HG02840 (cell line): ENCODE data around the gene S100A14.
"Not testable (repeated sequence)": the region's sequence is repeated elsewhere in the genome, so short reads cannot be mapped to it uniquely, and the experiment has no call there.

Experiments
- ATAC-seq: cut with Tn5 transposase; IDR thresholded peaks from one replicate; pipeline ENCODE4 v1.9.1; 2021; ENCODE audit warnings: mild to moderate bottlenecking, moderate library complexity, moderate number of reproducible peaks; ENCODE audit not compliant: unreplicated experiment, low FRiP score

Gene S100A14

DNA sequence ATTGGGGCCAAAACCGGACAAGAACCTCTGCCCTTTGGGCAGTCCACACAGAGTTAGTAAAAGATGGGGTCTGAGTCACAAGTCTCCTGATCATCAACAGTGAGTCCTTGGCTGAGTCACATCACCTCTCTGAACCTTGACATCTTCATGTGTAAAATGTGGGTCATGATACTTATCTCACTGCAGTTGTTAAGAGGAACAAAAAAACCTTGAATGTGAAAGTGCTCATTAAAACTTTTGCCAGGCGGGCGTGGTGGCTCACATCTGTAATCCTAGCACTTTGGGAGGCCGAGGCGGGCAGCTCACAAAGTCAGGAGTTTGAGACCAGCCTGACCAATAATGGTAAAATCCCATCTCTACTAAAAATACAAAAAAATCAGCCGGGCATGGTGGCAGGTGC, 18.9 kb downstream of the S100A14 start:
- no peak for ATAC-seq

DNA sequence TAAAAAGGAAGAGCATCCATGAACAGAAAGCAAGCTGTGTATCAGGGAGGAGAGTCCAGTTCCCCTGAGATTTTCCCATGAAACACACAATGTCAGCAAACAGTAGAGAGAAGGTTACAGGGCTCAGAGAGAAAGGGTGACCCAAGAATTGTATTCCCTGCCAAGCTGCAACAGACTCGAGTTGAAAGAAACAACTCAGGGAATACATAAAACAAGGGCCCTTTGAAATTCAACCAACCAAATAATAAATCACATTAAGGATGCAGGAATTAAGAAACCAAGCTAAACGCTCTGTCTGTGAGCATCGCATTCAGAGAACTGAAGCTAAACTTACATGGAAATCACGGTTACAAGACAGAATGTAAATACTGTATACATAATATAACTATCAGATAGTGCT, 23.4 kb downstream of the S100A14 start:
- ATAC-seq: no peak

DNA sequence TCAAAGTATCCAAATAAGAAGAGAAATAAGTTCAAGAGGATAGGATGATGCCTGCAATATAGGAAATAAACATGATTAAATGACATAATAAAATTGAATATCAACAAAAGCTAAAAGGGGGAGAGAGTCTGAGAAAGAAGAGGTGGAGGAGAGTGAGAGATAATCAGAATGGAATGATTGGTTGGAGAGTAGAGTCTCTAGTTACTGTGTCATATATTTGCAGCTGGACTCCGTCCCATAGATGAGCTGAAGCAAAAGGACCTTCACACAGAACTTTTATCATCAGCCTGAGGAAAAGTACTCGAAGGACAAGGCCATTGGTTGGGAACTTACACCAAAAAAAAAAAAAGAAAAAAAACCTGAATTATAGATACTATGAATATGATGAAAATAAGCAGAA, 27.6 kb downstream of the S100A14 start:
- no peak for ATAC-seq

DNA sequence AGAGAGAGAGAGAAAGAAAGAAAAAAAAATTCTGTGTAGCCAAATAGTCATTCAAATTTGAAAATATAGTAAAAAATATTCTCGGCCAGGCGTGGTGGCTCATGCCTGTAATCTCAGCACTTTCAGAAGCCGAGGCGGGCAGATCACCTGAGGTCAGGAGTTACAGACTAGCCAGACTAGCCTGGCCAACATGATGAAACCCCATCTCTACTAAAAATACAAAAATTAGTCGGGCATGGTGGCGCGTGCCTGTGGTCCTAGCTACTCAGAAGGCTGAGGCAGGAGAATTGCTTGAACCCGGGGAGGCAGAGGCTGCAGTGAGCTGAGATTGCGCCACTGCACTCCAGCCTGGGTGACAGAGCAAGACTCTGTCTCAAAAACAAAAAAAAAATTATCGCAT, 28.1 kb downstream of the S100A14 start:
- ATAC-seq: not testable (repeated sequence)

DNA sequence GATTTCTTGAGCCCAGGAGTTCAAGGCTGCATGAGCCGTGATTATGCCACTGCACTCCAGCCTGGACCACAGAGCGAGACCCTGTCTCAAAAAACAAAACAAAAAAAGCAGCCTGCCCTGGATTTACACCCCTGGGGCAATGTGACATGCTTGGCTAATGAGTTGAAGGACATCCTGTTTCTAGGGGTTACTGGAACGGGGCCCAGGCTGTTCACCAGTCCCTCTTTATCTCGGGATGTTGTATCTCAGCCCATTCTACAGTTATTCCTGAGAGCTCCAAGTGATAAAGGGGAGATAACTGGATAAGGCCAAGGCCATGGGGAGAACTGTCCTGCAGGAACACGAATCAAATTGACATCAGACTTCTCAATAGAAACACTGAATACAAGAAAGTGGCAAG, 28.8 kb downstream of the S100A14 start:
- no peak for ATAC-seq

DNA sequence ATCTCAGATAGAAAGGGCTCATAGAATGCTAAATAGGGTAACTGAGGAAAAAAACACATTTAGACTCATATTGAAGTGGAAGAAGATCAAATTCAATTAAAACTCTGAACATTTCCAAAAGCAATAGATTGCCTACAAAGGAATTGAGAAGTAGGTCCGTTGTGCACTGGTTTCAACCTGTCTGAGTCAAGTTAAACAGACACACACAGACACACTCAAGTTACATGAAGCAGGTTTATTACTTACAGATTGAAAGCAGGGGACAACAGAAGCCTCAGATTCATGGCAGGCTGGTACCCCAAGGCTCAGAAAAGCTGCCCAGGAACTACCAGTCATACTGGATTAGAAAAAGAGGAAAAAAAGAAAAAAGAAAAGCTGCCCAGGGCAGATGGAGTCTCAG, 29.8 kb downstream of the S100A14 start:
- ATAC-seq: no peak

DNA sequence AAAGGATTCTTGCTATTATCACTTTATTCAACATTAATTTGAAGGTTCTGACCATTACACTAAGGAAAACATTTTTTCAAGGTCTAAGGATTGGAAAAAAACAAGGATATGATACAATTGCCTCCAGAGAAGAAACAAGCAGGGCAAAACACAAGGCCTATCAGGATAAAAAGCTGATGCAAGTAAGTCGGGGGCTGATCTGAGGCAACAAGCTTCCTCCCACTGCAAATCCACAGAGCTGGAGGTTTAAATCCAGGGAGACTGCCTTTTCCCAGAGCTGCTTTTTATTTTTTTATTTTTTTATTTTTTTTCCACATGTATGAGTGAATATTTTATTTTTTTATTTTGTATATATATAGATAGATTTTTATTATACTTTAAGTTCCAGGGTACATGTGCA, 31.1 kb downstream of the S100A14 start:
- ATAC-seq: no peak

DNA sequence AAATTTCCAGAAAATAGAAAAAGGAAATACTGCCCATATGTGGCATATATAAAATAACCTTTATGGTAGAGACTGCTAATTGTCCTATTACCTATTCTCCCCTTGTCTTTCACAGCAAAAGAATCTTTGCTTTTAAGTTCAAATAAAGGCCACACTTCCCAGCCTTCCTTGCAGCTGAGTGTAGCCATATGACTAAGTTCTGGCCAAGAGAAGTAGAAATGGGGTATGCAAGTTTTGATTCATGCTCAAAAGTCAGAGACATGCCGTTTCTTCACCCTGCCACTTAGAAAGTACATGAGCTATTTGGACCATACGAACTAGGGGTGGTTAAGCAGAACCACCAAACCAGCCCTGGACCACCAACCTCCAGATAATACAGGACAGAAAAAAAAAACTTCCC, 32.1 kb downstream of the S100A14 start:
- ATAC-seq: no peak

DNA sequence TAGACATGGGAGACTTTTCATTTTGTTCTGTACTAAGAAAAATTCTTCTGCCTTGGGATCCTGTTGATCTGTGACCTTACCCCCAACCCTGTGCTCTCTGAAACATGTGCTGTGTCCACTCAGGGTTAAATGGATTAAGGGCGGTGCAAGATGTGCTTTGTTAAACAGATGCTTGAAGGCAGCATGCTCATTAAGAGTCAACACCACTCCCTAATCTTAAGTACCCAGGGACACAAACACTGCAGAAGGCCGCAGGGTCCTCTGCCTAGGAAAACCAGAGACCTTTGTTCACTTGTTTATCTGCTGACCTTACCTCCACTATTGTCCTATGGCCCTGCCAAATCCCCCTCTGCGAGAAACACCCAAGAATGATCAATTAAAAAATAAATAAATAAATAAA, 32.6 kb downstream of the S100A14 start:
- ATAC-seq: not testable (repeated sequence)

DNA sequence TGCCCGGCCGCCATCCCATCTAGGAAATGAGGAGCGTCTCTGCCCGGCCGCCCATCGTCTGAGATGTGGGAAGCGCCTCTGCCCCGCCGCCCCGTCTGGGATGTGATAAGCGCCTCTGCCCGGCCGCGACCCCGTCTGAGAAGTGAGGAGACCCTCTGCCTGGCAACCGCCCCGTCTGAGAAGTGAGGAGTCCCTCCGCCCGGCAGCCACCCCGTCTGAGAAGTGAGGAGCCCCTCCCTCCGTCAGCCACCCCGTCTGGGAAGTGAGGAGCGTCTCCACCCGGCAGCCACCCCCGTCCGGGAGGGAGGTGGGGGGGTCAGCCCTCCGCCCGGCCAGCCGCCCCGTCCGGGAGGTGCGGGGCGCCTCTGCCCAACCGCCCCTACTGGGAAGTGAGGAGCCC, 33.3 kb downstream of the S100A14 start:
- not testable (repeated sequence) for ATAC-seq

DNA sequence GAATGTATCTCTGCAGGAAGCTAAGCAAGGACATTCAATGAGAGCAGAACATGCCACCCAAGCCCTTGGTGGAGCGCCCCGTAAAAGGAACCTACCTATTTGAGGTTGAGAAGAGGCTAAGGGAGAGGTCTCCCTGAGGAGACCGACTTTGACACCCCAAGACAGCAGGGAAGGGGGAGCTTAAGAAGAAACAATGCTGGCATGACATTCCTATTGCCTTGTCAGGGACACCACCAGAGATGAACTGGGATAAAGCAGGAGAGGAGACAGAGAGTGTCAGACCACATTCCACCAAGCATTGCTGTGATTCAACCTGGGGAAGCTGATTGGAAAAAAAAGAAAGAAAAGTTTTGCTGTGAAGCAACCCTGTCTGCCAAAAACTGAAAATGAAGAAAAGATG, 37.2 kb downstream of the S100A14 start:
- ATAC-seq: no peak

DNA sequence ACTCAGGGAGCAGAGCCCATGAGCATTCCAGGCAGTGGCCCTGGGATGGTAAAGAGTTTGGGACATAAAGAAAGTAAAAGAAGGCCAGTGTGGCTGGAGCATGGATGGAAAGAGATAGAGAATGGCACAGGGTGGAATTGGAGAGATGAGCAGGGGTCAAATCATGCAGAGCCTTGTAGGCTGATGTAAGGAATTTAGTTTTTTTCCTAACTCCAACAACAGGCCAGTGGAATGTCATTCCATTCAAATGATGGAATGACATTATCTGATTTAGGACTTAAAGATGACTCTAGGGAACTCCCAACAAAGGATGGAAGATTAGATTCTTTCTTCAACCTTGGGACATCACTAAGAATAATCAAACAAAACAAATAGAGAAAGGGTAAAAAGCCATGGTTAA, 37.6 kb downstream of the S100A14 start:
- no peak for ATAC-seq

DNA sequence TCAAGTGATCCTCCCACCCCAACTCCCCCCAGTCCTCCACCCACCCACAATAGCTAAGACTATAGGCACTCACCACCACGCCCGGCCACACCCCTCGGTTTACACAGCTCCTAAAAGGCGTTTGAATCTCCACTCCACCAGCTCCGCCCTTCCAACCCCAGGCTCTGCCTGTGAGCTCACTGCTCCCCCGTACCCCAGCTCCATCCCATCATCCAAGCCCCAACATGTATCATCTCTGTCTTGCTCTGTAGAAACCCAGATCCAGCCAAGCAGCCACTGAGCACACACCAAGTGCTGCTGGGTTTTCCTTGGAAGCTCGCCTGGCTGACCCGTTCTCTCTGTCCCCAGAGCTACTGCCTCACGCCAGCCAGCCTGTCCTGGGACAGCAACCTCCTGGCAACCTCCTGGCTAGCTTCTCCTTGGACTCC, 38.5 kb downstream of the S100A14 start:
- no peak for ATAC-seq

DNA sequence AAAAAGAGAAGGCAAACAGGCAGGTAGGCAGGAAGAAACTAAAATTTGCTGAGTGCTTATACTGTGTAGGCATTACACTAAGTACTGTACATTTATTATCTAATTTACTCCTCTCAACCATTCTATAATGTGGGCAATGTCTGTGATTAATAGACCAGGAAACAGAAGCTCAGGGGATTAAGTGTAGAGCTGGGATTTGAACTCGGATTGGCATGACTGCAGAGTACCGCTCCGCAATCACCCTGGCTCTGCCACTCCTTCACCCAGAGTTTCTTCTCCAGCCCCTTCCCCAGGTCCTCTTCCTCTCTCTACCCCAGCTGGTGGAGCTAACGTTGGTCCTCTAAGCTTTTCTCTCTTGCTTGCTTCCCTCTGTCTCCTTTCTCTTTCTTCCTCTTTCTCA, 39.0 kb downstream of the S100A14 start:
- no peak for ATAC-seq

DNA sequence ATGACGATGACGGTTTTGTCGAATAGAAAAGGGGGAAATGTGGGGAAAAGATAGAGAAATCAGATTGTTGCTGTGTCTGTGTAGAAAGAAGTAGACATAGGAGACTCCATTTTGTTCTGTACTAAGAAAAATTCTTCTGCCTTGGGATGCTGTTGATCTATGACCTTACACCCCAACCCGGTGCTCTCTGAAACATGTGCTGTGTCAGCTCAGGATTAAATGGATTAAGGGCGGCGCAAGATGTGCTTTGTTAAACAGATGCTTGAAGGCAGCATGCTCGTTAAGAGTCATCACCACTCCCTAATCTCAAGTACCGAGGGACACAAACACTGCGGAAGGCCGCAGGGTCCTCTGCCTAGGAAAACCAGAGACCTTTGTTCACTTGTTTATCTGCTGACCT, 40.6 kb downstream of the S100A14 start:
- ATAC-seq: not testable (repeated sequence)

DNA sequence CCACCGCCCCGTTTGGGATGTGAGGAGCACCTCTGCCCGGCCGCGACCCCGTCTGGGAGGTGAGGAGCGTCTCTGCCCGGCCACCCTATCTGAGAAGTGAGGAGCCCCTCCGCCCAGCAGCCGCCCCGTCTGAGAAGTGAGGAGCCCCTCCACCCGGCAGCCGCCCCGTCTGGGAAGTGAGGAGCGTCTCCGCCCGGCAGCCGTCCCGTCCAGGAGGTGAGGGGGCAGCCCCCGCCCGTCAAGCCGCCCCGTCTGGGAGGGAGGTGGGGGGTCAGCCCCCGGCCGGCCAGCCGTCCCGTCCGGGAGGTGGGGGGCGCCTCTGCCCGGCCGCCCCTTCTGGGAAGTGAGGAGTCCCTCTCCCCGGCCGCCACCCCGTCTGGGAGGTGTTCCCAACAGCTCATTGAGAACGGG, 41.0 kb downstream of the S100A14 start:
- ATAC-seq: not testable (repeated sequence)

DNA sequence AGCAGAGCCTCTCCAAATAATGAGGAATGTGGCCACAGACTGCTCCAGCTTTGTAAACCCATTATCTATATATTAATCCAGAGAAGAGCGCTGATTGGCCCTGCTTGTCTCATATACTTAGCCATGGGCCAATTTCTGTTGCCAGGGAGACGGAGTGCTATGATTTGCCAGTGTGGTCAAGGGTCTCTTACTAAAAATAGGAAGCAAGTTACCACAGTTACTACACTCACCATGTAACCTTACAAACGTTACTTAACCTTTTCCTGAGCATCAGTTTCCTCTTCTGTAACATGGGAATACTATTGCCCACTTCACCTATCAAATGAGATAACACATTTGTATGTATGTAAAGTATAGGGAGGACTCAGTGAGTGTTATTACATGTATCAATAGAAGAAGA, 42.8 kb downstream of the S100A14 start:
- no peak for ATAC-seq

DNA sequence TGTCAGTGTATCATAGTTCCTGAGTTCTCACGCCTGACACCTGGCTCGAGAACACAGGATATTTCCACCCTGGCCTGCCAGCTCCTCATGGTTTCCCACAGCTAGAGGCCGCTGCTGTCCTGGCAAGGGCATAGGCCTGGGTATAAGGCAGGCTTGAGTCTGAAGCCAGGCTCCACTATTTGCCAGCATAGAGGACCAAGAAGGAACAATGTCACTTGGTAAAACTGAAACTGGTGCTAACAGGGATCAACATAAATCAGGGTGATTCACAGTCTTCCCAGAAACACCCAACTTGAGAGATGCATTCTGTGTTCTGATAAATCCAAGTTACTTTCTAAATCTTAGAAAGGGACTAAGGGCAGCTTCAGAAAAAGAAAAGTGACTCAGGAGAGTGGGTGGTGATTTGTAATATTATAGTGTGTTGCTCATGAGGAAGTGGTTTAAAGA, 43.5 kb downstream of the S100A14 start:
- no peak for ATAC-seq

DNA sequence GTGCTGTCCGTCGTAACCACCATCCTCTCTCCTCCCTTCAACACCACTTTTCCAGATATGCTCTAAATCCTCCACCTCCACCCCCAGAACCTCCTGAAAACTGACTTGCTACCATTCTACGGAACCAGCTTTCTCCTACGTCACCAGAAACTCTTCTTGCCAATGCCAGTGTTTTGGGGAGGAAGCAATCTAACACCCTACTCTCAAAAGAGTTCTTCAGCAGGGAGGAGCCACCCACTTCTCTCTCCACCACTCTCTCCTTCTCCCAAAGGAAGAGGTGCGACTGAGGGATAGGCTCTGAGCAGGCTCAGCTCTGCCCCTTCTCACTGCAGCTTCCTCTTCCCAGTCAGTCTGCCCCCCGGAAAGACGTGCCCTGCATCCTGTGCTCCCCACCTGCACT, 44.4 kb downstream of the S100A14 start:
- ATAC-seq: no peak

DNA sequence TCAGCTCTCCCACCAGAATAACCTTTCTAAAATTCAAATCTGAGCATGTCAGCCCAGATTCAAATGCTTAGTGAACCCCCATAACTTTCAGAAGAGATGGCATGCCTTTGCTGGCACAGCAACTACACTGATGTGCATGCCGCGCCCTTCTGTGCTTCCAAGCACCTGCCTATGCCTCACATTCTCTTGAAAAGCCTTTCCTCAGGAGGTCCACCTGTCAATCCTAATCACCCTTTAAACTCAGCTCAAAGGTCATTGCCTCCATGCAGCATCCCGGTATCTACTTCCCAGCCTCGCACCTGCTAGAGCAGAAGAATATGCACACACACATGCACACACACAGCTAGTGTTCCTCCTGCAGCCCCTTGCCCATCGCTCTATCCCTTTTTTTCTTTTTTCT, 45.3 kb downstream of the S100A14 start:
- ATAC-seq: no peak

DNA sequence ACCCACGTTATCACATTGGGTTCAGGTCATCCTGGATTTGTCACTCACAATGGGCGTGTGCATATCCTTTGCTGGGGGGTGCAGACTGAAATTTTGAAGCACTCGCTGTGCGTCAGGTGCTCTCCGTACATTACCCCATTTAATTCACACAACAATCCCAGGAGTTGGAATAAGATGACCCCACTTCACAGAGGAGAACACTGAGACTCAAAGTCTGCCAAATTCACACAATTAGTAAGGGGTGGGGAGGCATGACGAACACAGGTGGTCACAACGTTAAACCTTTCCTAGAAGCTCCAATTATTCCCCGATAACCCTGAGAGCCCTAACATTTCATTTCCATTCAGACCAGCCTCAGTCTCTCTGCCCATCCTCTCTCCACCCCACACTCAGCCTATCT, 46.7 kb downstream of the S100A14 start:
- ATAC-seq: no peak

DNA sequence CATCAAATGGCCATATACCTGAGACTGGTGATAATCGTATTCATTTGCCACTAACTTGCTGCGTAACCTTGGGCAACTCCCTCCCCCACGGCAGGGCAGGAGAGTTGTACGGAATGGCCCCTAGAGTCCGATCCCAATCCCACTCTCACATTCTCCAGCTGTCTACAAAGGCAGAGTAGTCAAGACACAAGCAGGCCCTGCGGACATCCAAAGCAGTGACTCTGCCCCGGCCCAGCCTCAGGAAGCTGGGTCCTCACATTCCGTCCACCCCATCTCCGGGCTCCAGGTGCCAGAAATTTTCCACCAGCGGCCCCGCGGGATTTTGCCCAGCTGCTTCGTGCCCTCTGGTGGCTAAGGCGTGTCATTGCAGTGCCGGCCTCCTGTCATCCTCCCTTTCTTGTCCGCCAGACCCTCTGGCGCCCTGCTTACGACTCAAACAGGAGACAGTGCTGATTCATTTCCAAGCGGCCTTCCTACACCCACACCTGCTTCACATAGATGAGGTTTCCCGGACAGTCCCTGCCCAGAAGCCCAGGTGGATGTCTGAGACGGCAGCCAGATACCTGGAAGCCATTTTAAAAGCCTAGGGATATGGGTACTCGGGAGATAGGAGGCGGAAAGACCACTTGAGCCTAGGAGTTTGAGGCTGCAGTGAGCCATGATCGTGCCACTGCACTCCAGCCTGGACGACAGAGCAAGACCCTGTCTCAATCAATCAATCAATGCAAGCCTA, 47.6 kb downstream of the S100A14 start:
- ATAC-seq: no peak
